Loucy (cell line): ENCODE data around the gene TECTA.

Source experiments
- H2AFZ ChIP-seq: fragments of 200-600 bp; sonication (generic); 2 replicates; pipeline ENCODE4 v1.6.0; 2016; ENCODE audit warnings: antibody characterized with exemption, mild to moderate bottlenecking, low read length, moderate library complexity
- H3F3A ChIP-seq: fragments of 200-600 bp; 2 replicates; pipeline ENCODE4 v1.6.0; 2016; ENCODE audit warnings: antibody characterized with exemption, low read depth, mild to moderate bottlenecking
- H3K27me3 ChIP-seq: fragments of 200-600 bp; sonication (generic); 2 replicates; pipeline ENCODE4 v1.6.1; 2014; ENCODE audit warnings: low read length, mild to moderate bottlenecking; ENCODE audit not compliant: insufficient read depth, poor library complexity, severe bottlenecking
- H3K36me3 ChIP-seq: fragments of 200-600 bp; sonication (generic); 2 replicates; pipeline ENCODE4 v1.6.1; 2016; ENCODE audit warnings: low read length; ENCODE audit not compliant: insufficient read depth
- H3K4me1 ChIP-seq: fragments of 200-600 bp; sonication (generic); 2 replicates; pipeline ENCODE4 v1.5.1; 2014; ENCODE audit warnings: low read length, mild to moderate bottlenecking; ENCODE audit not compliant: insufficient read depth, poor library complexity, severe bottlenecking
- H3K4me2 ChIP-seq: fragments of 200-600 bp; sonication (generic); 2 replicates; pipeline ENCODE4 v1.6.0; 2014; ENCODE audit warnings: antibody characterized with exemption, low read length, low read depth, mild to moderate bottlenecking; ENCODE audit not compliant: poor library complexity, severe bottlenecking
- H3K4me3 ChIP-seq: fragments of 200-600 bp; sonication (generic); 2 replicates; pipeline ENCODE4 v1.5.1; 2014; ENCODE audit warnings: low read length, mild to moderate bottlenecking, mixed read lengths; ENCODE audit not compliant: poor library complexity, severe bottlenecking
- H3K79me2 ChIP-seq: fragments of 200-600 bp; sonication (generic); 2 replicates; pipeline ENCODE4 v1.6.1; 2014; ENCODE audit warnings: low read length; ENCODE audit not compliant: insufficient read depth
- H3K9ac ChIP-seq: fragments of 200-600 bp; sonication (generic); 2 replicates; pipeline ENCODE4 v1.6.0; 2014; ENCODE audit warnings: mild to moderate bottlenecking, low read depth, low read length, moderate library complexity; ENCODE audit not compliant: poor library complexity, severe bottlenecking
- H3K9me2 ChIP-seq: fragments of 200-600 bp; sonication (generic); replicated peaks from 2 replicates; pipeline ENCODE4 v1.6.1; 2016; ENCODE audit warnings: low read depth, low read length, mixed read lengths
- H3K9me3 ChIP-seq: fragments of 200-600 bp; sonication (generic); 2 replicates; pipeline ENCODE4 v1.6.1; 2014; ENCODE audit warnings: mild to moderate bottlenecking, antibody characterized with exemption, low read length, low read depth; ENCODE audit not compliant: insufficient read depth
- H4K20me1 ChIP-seq: fragments of 200-600 bp; sonication (generic); 2 replicates; pipeline ENCODE4 v1.6.0; 2014; ENCODE audit warnings: antibody characterized with exemption, low read length, mild to moderate bottlenecking; ENCODE audit not compliant: insufficient read depth, poor library complexity, severe bottlenecking
- EZH2phosphoT487 ChIP-seq: fragments of 200-600 bp; IDR thresholded peaks from 2 replicates; pipeline ENCODE4 v1.6.1; 2018; ENCODE audit warnings: antibody characterized with exemption, mild to moderate bottlenecking, moderate library complexity, borderline replicate concordance
- TF ChIP-seq, protein P1 (sequence below): fragments of 200-600 bp; sonication (generic); conservative IDR thresholded peaks from 2 replicates; pipeline ENCODE4 v1.5.1; 2014; ENCODE audit warnings: mild to moderate bottlenecking, antibody characterized with exemption, low read length

Gene TECTA

DNA sequence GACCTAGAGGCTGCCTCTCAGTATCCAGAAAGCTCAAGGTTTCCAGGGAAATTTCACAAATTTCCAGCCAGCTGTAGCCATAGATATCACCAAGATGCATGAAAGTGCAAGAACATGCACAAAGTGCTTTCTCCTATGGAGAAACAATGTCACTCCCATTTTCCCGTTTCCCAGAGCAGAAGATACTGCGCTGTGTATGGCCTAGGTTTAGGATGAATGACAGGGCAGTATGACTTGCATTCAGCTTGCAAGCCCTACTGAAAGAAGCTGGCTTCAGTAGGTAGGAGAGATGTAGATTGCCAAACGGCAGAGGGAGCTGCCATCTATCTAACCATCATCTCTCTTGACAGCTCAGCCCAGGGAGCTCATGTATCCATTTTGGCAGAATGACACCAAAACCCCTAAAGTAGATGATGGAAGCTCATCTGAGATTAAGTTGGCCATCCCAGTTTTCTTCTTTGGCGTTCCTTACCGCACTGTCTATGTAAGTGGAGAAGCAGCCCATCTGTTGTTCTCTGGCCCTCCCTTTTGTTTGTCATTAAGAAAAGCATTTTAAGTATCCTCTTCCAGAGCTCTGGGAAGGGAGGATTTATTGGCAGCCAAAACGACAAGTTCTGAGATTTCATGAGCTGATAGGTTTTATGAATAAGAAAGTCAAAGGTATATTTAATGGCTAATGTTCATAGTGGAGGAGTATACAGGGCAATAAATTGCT is 4.6 kb downstream of the TECTA start:
- no peaks in the 10 kb centered on the region for H3K9me3 ChIP-seq
- H3K79me2 ChIP-seq: no peaks in the 10 kb centered on the region
- H3K4me3 ChIP-seq: no peak overlapping the region
- TF ChIP-seq, protein P1, sequence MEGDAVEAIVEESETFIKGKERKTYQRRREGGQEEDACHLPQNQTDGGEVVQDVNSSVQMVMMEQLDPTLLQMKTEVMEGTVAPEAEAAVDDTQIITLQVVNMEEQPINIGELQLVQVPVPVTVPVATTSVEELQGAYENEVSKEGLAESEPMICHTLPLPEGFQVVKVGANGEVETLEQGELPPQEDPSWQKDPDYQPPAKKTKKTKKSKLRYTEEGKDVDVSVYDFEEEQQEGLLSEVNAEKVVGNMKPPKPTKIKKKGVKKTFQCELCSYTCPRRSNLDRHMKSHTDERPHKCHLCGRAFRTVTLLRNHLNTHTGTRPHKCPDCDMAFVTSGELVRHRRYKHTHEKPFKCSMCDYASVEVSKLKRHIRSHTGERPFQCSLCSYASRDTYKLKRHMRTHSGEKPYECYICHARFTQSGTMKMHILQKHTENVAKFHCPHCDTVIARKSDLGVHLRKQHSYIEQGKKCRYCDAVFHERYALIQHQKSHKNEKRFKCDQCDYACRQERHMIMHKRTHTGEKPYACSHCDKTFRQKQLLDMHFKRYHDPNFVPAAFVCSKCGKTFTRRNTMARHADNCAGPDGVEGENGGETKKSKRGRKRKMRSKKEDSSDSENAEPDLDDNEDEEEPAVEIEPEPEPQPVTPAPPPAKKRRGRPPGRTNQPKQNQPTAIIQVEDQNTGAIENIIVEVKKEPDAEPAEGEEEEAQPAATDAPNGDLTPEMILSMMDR: no peak
- TF ChIP-seq EZH2phosphoT487: no peak
- no peaks in the 10 kb centered on the region for H3K4me1 ChIP-seq
- H3K9ac ChIP-seq: no peak overlapping the region
- no peaks in the 10 kb centered on the region for H3K27me3 ChIP-seq
- no peak overlapping the region for H3K4me2 ChIP-seq
- H3K9me2 ChIP-seq: no peaks in the 10 kb centered on the region
- no peaks in the 10 kb centered on the region for H3K36me3 ChIP-seq
- H2AFZ ChIP-seq: no peak overlapping the region
- no peaks in the 10 kb centered on the region for H4K20me1 ChIP-seq
- no peaks in the 10 kb centered on the region for H3F3A ChIP-seq

DNA sequence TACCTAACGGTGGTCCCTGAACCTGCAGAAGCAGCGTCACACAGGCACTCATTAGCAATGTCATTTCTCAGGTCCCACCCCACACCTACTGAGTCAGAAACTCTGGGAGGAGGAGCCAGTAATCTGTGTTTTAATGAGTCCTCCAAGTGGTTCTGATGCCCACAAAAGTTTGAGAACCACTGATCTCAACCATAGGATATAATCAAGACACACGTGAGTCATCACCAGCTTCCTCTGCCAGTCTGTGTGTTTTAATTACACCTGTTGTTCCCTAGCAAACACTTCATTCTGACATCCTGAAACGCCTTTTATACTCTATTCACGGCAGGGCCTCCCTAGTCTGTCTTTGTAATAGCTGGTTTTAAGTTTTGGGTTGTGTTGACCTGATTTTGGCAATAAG is 5.8 kb downstream of the TECTA start:
- Histone ChIP-seq H3K79me2 (no peaks in the 10 kb centered on the region), H3K4me2 (no peak overlapping the region), H3K27me3 (no peaks in the 10 kb centered on the region), H3K4me3 (no peak overlapping the region), H3K9ac (no peak overlapping the region), H3K9me2 (no peaks in the 10 kb centered on the region), H3K9me3 (no peaks in the 10 kb centered on the region), H3K4me1 (no peaks in the 10 kb centered on the region), H3K36me3 (no peaks in the 10 kb centered on the region), H2AFZ (no peak overlapping the region), H3F3A (no peaks in the 10 kb centered on the region), H4K20me1 (no peaks in the 10 kb centered on the region)
- TF ChIP-seq, protein P1: no peak
- no peak for TF ChIP-seq EZH2phosphoT487

DNA sequence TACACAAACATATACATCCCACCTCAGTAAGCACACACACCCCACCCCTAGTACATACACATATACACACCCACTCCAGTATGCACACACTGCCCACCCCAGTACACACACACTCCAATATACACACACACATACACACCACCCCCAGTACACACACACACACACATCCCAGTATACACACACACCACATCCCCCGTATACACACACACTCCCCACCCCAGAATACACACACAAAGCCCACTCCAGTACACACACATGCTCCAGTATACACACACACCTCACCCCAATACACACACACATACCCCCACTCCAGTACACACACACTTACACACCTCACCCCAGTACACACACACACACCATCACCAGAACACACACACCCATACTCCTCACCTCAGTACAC is 7.4 kb downstream of the TECTA start:
- H4K20me1 ChIP-seq: no peaks in the 10 kb centered on the region
- no peaks in the 10 kb centered on the region for H3K79me2 ChIP-seq
- TF ChIP-seq, protein P1: no peak
- TF ChIP-seq EZH2phosphoT487: no peak
- no peak overlapping the region for H2AFZ ChIP-seq
- H3K9ac ChIP-seq: no peak overlapping the region
- no peaks in the 10 kb centered on the region for H3F3A ChIP-seq
- H3K4me2 ChIP-seq: no peak overlapping the region
- H3K9me2 ChIP-seq: no peaks in the 10 kb centered on the region
- H3K4me1 ChIP-seq: no peaks in the 10 kb centered on the region
- no peaks in the 10 kb centered on the region for H3K27me3 ChIP-seq
- H3K9me3 ChIP-seq: no peaks in the 10 kb centered on the region
- H3K4me3 ChIP-seq: no peak overlapping the region
- H3K36me3 ChIP-seq: no peaks in the 10 kb centered on the region
